ENCODE results near the gene NDUFB10. TPM values are rescaled to one million over a fixed set of nuclear protein-coding genes. Genes with fewer than 3 reads are reported as not detected.

NDUFB10 gene
- total and polyA plus RNA-seq, 3 donors from 2014 or later: 127 to 211 (median 186) TPM

DNA sequence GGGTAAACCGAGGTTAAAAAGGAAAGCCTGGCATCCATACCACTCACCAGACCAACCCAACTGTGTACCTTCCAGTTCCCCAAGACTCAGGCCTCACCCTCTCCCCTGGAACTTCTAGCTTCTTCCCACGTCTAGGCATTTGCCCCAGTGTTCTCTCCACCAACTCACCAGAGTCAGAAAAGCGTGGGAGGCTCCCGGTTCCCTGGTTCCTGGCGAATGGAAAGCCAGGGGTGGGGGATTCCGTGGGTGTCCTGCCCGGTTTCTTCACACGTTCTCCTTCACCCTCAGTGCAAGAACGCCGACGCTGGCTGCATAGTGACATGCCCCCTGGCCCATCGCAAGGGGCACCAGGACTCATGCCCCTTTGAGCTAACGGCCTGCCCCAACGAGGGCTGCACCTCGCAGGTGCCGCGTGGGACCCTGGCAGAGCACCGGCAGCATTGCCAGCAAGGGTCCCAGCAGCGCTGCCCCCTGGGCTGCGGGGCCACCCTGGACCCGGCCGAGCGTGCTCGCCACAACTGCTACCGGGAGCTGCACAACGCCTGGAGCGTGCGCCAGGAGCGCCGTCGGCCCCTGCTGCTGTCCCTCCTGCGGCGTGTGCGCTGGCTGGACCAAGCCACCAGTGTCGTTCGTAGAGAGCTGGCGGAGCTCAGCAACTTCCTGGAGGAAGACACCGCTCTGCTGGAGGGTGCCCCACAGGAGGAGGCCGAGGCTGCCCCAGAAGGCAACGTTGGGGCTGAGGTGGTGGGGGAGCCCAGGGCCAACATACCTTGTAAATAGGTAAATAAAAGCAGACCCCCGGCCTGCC lies 9.0 kb downstream of the NDUFB10 start:
- Histone ChIP-seq H3K4me3 (no peak overlapping the region), H3K9me3 (no peaks in the 10 kb centered on the region), H3K27ac (no peak overlapping the region), H3K27me3 (no peaks in the 10 kb centered on the region), H3K4me1 (peaks cover 24% of the 10 kb centered on the region), H3K36me3 (ENCODE audit: low read depth, missing control alignments) (no peaks in the 10 kb centered on the region)
- intact Hi-C loops (cut with DNase I; ENCODE audit: low total_unique reads): no loop called here
- TF ChIP-seq POLR2A (IDR thresholded peaks at IDR 0.05): no peak
- TF ChIP-seq, protein P1, sequence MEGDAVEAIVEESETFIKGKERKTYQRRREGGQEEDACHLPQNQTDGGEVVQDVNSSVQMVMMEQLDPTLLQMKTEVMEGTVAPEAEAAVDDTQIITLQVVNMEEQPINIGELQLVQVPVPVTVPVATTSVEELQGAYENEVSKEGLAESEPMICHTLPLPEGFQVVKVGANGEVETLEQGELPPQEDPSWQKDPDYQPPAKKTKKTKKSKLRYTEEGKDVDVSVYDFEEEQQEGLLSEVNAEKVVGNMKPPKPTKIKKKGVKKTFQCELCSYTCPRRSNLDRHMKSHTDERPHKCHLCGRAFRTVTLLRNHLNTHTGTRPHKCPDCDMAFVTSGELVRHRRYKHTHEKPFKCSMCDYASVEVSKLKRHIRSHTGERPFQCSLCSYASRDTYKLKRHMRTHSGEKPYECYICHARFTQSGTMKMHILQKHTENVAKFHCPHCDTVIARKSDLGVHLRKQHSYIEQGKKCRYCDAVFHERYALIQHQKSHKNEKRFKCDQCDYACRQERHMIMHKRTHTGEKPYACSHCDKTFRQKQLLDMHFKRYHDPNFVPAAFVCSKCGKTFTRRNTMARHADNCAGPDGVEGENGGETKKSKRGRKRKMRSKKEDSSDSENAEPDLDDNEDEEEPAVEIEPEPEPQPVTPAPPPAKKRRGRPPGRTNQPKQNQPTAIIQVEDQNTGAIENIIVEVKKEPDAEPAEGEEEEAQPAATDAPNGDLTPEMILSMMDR (IDR thresholded peaks at IDR 0.05): no peak
- 85% methylated on average over 27 to 34 of the region's 41 CpGs for WGBS, 2 donors
- DNase-seq: no peak

DNA sequence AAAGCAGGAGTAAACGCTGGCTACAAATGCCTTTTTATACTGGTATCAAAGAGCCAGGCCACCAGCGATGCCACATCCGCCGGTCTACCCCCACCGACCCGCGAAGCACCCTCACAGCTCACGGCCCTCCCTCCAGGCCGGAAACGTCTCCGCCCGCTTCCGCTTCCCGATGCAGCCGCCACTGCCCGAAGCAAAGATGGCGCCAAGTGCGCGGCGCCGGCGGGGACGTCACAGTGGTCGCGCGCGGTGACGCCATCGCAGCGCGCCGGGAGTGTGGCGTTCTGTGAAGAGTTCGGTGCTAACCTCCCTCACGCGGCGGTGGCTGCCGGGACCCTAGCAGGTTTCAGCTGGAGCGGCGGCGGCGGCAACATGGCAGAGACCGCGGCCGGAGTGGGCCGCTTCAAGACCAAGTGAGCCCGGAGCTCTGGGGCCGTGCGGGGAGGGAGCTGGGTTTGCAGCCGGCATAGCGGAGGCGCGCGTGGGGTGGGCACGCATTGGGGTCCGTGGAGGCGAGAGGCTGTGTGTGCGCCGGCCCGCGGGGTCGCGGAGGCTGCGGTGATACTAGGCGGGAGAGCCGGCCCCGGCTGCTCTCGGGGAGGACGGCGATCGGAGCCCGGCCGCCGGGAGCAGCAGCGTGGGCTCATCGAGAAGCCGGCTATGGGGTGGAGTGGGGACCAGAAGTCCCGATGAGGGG lies 12.6 kb downstream of the NDUFB10 start, which contains the start of gene TBL3:
TBL3 (plus strand) TSS at position 258 of the 694 bp plus-strand sequence; CDS start at position 370, 112 bp downstream.
- 0% methylated on average over 1 to 44 of the region's 78 CpGs for WGBS, 2 donors
- H3K27ac ChIP-seq: peak within 1 kb of the TSS; percentile 35 to 90
- no peaks in the 10 kb centered on the region for H3K27me3 ChIP-seq
- H3K4me1 ChIP-seq: peaks cover 14% of the 10 kb centered on the region
- peak within 1 kb of the TSS; percentile 92 to 99 for H3K4me3 ChIP-seq
- intact Hi-C loops (cut with DNase I; ENCODE audit: low total_unique reads): no loop called here
- peak; percentile 94 for DNase-seq
- no peaks in the 10 kb centered on the region for H3K9me3 ChIP-seq
- TF ChIP-seq POLR2A (IDR thresholded peaks at IDR 0.05): peak; percentile 50
- TF ChIP-seq, protein P1 (IDR thresholded peaks at IDR 0.05): peak in 1 of 3 experiments; percentile 18
- H3K36me3 ChIP-seq (ENCODE audit: low read depth, missing control alignments): no peaks in the 10 kb centered on the region

DNA sequence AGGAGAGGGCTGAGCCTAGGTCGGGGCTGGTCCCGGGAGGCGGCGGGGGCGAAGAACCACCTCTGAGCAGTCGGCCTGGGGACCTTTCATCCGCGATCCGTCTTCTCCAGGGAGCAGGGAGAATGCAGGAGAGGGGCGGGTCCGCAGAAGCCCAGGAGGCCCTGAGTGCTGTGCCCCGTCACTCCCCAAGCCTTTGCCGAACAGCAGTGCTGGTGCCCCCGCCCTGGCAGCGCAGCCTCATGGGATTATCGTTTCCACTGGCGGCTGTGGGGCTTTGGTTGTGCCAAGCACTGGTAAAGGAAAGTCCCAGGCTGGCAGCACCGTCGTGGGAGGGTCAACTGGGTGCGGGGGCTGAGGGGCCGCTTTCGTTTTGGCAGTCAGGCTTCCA lies 13.1 kb downstream of the NDUFB10 start:
- Histone ChIP-seq H3K9me3 (no peaks in the 10 kb centered on the region), H3K27me3 (no peaks in the 10 kb centered on the region), H3K4me1 (peaks cover 14% of the 10 kb centered on the region), H3K4me3 (peak overlapping the region; percentile 92 to 99), H3K36me3 (ENCODE audit: low read depth, missing control alignments) (no peaks in the 10 kb centered on the region), H3K27ac (peak overlapping the region in 1 of 2 donors; percentile 35)
- TF ChIP-seq POLR2A (IDR thresholded peaks at IDR 0.05): no peak
- TF ChIP-seq, protein P1 (IDR thresholded peaks at IDR 0.05): no peak
- DNase-seq: no peak
- intact Hi-C loops (cut with DNase I; ENCODE audit: low total_unique reads): no loop called here
- WGBS, 2 donors: 1 to 11% methylated on average over 5 to 18 of the region's 22 CpGs

DNA sequence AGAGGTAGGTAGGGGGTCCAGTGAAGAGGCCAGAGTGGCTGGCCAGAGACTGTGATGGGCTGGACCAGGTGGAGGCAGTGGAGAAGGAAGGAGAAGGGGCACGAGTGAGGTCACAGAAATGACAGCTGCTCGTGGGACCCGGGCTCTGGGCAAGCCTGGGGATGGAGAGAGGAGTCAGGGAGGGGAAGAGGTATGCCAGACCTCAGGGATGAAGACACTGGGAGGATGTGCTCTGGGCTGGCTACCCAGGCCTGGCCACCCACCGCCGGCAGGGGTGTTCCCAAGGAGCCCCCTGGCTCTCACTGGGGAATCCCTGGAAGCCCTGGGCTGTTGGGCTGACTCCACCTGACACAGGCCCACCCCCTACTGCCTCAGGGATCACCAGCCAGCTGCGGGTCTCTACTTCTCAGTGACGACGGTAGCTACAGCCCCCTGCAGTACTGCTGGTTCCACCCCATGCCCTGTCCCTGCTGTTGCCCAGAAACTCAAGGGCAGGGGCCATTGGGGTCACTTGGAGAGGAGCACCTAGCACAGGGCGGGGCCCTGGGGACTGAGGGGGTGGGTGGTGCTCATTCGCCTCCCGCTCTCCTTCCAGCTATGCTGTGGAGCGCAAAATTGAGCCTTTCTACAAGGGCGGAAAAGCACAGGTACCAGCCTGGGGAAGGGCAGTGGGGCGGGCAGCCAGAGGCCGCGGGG lies 14.3 kb downstream of the NDUFB10 start:
- Histone ChIP-seq H3K27me3 (no peaks in the 10 kb centered on the region), H3K36me3 (ENCODE audit: low read depth, missing control alignments) (no peaks in the 10 kb centered on the region), H3K4me3 (no peak overlapping the region), H3K4me1 (peaks cover 14% of the 10 kb centered on the region), H3K9me3 (no peaks in the 10 kb centered on the region), H3K27ac (no peak overlapping the region)
- WGBS, 2 donors: 86 to 91% methylated on average over 10 to 16 of the region's 16 CpGs
- TF ChIP-seq POLR2A (IDR thresholded peaks at IDR 0.05): no peak
- TF ChIP-seq, protein P1 (IDR thresholded peaks at IDR 0.05): no peak
- no peak for DNase-seq
- intact Hi-C loops (cut with DNase I; ENCODE audit: low total_unique reads): no loop called here

Data from testis (tissue), 3 donors.